ENCODE measurements around the gene TMEM184B.

TMEM184B gene

GRCh38 chr22:38272373-38273134 lies at the start of gene TMEM184B:
TSS of gene TMEM184B (minus strand) at chr22:38273010. CDS start at chr22:38247961, 25,049 bp downstream.
- DNase-seq: peak; percentile 86

GRCh38 chr22:38320605-38321402 lies 48.0 kb upstream of the TMEM184B start:
- DNase-seq: no peak

- DNase-seq: no peak
These were observed 46.3 kb upstream of the TMEM184B start for GRCh38 chr22:38318792-38319773.

GRCh38 chr22:38317995-38318715 lies 45.3 kb upstream of the TMEM184B start:
- DNase-seq: no peak

- DNase-seq: peak; percentile 76
These were observed 44.5 kb upstream of the TMEM184B start, which contains the start of gene CSNK1E for GRCh38 chr22:38317122-38317994. TSS of gene CSNK1E (minus strand) at chr22:38317433. CDS start at chr22:38314157, 3,276 bp downstream.

- peak; percentile 58 for DNase-seq
These were observed 43.7 kb upstream of the TMEM184B start for GRCh38 chr22:38316364-38317121.

GRCh38 chr22:38315823-38316363 lies 43.1 kb upstream of the TMEM184B start:
- DNase-seq: no peak

- DNase-seq: no peak
These were observed 42.4 kb upstream of the TMEM184B start for GRCh38 chr22:38314933-38315822.

- no peak for DNase-seq
These were observed 41.5 kb upstream of the TMEM184B start for GRCh38 chr22:38314051-38314932.

- no peak for DNase-seq
These were observed 40.7 kb upstream of the TMEM184B start for GRCh38 chr22:38313384-38313955.

GRCh38 chr22:38312261-38312800 lies 39.5 kb upstream of the TMEM184B start:
- DNase-seq: no peak

GRCh38 chr22:38311323-38311620 lies 38.5 kb upstream of the TMEM184B start:
- no peak for DNase-seq

GRCh38 chr22:38310518-38311322 lies 37.9 kb upstream of the TMEM184B start:
- no peak for DNase-seq

- no peak for DNase-seq
These were observed 37.1 kb upstream of the TMEM184B start for GRCh38 chr22:38309614-38310517.

GRCh38 chr22:38308791-38309498 lies 36.1 kb upstream of the TMEM184B start:
- no peak for DNase-seq
